Measurements from ENCODE around the gene FKBP7. TPM values are rescaled to one million over a fixed set of nuclear protein-coding genes. Genes with fewer than 3 reads are reported as not detected.
A peak's percentile ranks its signal among the peaks of the same experiment; 100 is the strongest.

FKBP7 gene
- total and polyA plus RNA-seq, 2 of the 13 experiments (the other 11 are each of a cell fraction or from before 2014, with no cell fraction given): 12.4 to 14.8 TPM

DNA sequence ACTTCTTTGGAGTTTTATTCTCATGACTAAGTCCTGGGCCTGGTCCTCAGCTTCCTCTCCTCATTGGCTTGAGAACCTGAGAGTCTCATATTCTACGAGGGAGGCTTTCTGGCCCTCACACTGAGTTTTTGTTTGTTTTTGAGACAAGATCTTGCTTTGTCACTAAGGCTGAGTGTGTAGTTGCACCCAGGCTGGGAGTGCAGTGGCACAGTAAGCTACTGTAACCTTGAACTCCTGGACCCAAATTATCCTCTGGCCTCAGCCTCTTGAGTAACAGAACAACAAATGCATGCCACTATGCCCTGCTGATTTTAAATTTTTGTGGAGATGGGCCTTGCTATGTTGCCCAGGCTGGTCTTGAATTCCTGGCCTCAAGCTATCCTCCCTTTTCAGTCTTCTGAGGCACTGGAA is 50.0 kb downstream of the FKBP7 start (continued):
- TF ChIP-seq, protein P1, sequence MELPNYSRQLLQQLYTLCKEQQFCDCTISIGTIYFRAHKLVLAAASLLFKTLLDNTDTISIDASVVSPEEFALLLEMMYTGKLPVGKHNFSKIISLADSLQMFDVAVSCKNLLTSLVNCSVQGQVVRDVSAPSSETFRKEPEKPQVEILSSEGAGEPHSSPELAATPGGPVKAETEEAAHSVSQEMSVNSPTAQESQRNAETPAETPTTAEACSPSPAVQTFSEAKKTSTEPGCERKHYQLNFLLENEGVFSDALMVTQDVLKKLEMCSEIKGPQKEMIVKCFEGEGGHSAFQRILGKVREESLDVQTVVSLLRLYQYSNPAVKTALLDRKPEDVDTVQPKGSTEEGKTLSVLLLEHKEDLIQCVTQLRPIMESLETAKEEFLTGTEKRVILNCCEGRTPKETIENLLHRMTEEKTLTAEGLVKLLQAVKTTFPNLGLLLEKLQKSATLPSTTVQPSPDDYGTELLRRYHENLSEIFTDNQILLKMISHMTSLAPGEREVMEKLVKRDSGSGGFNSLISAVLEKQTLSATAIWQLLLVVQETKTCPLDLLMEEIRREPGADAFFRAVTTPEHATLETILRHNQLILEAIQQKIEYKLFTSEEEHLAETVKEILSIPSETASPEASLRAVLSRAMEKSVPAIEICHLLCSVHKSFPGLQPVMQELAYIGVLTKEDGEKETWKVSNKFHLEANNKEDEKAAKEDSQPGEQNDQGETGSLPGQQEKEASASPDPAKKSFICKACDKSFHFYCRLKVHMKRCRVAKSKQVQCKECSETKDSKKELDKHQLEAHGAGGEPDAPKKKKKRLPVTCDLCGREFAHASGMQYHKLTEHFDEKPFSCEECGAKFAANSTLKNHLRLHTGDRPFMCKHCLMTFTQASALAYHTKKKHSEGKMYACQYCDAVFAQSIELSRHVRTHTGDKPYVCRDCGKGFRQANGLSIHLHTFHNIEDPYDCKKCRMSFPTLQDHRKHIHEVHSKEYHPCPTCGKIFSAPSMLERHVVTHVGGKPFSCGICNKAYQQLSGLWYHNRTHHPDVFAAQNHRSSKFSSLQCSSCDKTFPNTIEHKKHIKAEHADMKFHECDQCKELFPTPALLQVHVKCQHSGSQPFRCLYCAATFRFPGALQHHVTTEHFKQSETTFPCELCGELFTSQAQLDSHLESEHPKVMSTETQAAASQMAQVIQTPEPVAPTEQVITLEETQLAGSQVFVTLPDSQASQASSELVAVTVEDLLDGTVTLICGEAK (IDR thresholded peaks at IDR 0.05): no peak
- TF ChIP-seq, protein P1 (CRISPR knock-in tag; IDR thresholded peaks at IDR 0.05): peak; percentile 51
- TF ChIP-seq, protein P2, sequence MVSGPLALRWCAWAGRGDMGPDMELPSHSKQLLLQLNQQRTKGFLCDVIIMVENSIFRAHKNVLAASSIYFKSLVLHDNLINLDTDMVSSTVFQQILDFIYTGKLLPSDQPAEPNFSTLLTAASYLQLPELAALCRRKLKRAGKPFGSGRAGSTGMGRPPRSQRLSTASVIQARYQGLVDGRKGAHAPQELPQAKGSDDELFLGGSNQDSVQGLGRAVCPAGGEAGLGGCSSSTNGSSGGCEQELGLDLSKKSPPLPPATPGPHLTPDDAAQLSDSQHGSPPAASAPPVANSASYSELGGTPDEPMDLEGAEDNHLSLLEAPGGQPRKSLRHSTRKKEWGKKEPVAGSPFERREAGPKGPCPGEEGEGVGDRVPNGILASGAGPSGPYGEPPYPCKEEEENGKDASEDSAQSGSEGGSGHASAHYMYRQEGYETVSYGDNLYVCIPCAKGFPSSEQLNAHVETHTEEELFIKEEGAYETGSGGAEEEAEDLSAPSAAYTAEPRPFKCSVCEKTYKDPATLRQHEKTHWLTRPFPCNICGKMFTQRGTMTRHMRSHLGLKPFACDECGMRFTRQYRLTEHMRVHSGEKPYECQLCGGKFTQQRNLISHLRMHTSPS (CRISPR knock-in tag; IDR thresholded peaks at IDR 0.05; ENCODE audit: low read depth): peak; percentile 69; the same call in 1 of the 2 replicates
- TF ChIP-seq PHB2 (IDR thresholded peaks at IDR 0.05; ENCODE audit: partially characterized antibody): no peak
- no peak for TF ChIP-seq SMARCC2 (IDR thresholded peaks at IDR 0.05)
- TF ChIP-seq, protein P3, sequence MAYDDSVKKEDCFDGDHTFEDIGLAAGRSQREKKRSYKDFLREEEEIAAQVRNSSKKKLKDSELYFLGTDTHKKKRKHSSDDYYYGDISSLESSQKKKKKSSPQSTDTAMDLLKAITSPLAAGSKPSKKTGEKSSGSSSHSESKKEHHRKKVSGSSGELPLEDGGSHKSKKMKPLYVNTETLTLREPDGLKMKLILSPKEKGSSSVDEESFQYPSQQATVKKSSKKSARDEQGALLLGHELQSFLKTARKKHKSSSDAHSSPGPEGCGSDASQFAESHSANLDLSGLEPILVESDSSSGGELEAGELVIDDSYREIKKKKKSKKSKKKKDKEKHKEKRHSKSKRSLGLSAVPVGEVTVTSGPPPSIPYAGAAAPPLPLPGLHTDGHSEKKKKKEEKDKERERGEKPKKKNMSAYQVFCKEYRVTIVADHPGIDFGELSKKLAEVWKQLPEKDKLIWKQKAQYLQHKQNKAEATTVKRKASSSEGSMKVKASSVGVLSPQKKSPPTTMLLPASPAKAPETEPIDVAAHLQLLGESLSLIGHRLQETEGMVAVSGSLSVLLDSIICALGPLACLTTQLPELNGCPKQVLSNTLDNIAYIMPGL (CRISPR knock-in tag; IDR thresholded peaks at IDR 0.05; ENCODE audit: borderline replicate concordance in 1 of 2, low read depth in 1 of 2): peak in 1 of 2 experiments; percentile 41; a peak in 1 of 4 replicates
- TF ChIP-seq DR1 (CRISPR knock-in tag; IDR thresholded peaks at IDR 0.05): no peak
- TF ChIP-seq MAFG (CRISPR knock-in tag; IDR thresholded peaks at IDR 0.05): no peak
- TF ChIP-seq ASH2L (IDR thresholded peaks at IDR 0.05; ENCODE audit: insufficient read length, low read depth, low read length): peak; percentile 87
- TF ChIP-seq ZFP1 (CRISPR knock-in tag; IDR thresholded peaks at IDR 0.05): no peak
- no peak for TF ChIP-seq NFYC (CRISPR knock-in tag; IDR thresholded peaks at IDR 0.05)
- TF ChIP-seq, protein P4, sequence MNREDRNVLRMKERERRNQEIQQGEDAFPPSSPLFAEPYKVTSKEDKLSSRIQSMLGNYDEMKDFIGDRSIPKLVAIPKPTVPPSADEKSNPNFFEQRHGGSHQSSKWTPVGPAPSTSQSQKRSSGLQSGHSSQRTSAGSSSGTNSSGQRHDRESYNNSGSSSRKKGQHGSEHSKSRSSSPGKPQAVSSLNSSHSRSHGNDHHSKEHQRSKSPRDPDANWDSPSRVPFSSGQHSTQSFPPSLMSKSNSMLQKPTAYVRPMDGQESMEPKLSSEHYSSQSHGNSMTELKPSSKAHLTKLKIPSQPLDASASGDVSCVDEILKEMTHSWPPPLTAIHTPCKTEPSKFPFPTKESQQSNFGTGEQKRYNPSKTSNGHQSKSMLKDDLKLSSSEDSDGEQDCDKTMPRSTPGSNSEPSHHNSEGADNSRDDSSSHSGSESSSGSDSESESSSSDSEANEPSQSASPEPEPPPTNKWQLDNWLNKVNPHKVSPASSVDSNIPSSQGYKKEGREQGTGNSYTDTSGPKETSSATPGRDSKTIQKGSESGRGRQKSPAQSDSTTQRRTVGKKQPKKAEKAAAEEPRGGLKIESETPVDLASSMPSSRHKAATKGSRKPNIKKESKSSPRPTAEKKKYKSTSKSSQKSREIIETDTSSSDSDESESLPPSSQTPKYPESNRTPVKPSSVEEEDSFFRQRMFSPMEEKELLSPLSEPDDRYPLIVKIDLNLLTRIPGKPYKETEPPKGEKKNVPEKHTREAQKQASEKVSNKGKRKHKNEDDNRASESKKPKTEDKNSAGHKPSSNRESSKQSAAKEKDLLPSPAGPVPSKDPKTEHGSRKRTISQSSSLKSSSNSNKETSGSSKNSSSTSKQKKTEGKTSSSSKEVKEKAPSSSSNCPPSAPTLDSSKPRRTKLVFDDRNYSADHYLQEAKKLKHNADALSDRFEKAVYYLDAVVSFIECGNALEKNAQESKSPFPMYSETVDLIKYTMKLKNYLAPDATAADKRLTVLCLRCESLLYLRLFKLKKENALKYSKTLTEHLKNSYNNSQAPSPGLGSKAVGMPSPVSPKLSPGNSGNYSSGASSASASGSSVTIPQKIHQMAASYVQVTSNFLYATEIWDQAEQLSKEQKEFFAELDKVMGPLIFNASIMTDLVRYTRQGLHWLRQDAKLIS (CRISPR knock-in tag; IDR thresholded peaks at IDR 0.05): no peak
- TF ChIP-seq EZH2 (conservative IDR thresholded peaks at IDR 0.05; ENCODE audit: low read depth, low read length): no peak
- TF ChIP-seq ZBTB8A (CRISPR knock-in tag; IDR thresholded peaks at IDR 0.05; ENCODE audit: borderline replicate concordance, low read depth): no peak
